NCI-H748 (cell line): ENCODE measurements around the gene RAX2.
"Not testable (repeated sequence)": the region's sequence is repeated elsewhere in the genome, so short reads cannot be mapped to it uniquely, and the experiment has no call there.

Experiments
- DNase-seq: peaks from one replicate; lab custom pipeline; 2025; ENCODE audit not compliant: unreplicated experiment; lab: John Stamatoyannopoulos, UW

The RAX2 gene

DNA sequence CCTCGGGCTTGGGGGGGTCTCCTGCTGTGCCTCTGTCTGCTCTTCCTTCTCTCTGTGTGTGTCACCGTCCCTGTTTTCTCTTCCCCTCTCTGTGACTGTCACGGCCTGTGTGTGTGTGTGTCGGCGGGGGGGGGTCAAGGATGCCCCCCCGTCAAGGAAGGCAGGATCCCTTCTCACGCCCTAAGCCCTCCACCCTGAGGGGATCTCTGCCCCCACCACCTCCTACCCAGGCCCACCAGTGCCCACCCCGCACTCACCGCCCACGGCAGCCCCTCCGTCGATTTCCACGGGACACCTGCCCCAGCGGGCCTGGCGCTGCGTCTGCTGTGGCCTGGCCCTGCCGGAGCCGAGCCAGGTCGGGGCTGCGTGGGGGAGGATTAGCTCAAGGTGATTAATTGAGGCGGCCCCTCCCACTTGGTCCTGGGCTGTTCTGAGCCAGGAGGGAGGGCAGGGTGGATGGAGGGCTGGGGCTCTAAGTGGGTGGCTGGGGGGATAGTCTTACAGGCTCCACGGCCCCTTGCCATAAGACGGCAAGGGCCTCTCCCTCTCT is at the start of gene RAX2:
TSS of gene RAX2 (minus strand) at position 323 of the 550 bp plus-strand sequence. CDS start 486 bp downstream, outside the sequence.
- DNase-seq = no peak

GRCh38 chr19:3821156-3821555 is 49.1 kb upstream of the RAX2 start:
- DNase-seq = peak; percentile 19

DNA sequence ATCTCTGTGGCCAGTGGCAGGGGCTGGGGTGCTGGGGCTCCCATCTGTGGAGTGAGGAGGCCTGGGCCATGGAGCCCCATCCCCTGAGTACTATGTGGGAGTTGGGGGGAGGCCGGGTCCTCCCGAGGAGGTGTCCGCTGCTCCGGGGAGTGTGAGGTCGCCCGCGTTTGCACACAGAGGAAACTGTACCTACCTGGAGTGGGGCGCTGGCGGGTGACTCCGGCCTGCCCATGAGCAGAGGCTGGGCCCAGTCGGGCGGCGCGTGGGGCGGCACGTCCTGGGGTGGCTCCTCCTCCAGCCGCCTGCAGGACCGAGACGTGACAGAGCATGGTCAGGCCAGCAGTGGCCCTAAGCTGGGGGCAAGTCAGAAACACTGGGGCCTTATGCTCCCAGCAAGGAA is 48.0 kb upstream of the RAX2 start:
- no peak for DNase-seq

GRCh38 chr19:3818918-3819317 is 46.9 kb upstream of the RAX2 start:
- DNase-seq = no peak

GRCh38 chr19:3818466-3818865 is 46.4 kb upstream of the RAX2 start:
- no peak for DNase-seq

GRCh38 chr19:3817761-3818160 is 45.7 kb upstream of the RAX2 start:
- no peak for DNase-seq

DNA sequence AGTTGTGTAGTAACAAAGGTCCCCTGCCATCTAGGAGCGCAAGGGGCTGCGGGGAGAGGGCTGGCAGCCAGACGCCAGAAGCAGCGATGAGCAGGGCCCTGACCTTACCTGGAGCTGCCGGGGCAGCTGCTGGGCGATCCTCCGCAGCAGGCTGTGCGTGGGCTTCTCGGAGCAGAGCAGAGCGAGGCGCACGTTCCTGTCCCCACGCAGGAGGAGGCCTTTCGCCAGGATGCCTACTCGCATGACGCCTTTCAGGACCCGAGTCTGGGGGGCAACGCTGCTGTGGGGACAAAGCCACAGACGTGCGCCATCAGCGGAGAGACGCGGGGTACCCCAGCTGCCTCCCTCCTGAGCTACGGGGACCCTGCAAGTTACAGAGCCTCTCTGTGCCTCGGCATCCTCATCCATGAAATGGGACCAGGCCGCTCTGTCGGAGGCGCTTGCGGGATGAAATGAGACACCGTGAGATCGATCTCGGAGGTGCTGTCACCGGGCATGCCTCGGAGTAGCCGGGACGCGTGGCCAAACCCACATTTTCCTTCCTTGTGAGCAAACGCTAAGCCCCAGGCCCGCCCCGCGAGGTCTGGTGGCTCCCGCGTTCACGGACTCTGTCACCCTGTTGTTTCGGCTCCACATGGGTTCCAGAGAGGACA is 44.7 kb upstream of the RAX2 start:
- no peak for DNase-seq

DNA sequence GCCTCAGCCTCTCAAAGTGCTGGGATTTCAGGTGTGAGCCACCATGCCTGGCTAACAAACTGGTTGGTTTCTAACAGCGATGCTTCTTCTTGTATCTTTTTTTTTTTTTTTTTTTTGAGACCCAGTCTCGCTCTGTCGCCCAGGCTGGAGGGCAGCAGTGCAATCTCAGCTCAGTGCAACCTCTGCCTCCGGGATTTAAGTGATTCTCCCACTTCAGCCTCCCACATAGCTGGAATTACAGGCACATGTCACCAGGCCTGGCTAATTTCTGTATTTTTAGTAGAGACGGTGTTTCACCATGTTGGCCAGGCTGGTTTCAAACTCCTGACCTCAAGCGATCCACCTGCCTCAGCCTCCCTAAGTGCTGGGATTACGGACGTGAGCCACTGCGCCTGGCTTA is 44.1 kb upstream of the RAX2 start:
- not testable (repeated sequence) for DNase-seq

DNA sequence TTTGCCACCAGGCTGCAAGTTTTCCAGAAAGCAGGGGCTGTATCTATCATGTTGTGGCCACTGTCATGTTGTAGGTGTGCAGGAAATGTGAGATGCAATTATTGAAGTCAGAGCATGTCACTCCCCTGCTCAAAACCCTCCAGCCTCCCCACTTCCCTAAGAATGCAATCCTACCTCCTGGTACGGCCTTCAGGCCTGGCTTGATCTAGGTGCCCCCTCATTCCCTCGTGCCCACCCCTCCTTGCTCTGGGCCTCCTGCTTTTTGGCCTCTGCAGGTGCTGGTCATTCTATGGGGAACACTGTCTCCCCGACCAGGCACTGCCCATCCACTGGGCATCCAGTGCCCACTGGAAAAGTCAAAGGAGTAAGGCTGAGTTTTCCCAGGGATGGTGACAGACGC is 42.6 kb upstream of the RAX2 start:
- no peak for DNase-seq

DNA sequence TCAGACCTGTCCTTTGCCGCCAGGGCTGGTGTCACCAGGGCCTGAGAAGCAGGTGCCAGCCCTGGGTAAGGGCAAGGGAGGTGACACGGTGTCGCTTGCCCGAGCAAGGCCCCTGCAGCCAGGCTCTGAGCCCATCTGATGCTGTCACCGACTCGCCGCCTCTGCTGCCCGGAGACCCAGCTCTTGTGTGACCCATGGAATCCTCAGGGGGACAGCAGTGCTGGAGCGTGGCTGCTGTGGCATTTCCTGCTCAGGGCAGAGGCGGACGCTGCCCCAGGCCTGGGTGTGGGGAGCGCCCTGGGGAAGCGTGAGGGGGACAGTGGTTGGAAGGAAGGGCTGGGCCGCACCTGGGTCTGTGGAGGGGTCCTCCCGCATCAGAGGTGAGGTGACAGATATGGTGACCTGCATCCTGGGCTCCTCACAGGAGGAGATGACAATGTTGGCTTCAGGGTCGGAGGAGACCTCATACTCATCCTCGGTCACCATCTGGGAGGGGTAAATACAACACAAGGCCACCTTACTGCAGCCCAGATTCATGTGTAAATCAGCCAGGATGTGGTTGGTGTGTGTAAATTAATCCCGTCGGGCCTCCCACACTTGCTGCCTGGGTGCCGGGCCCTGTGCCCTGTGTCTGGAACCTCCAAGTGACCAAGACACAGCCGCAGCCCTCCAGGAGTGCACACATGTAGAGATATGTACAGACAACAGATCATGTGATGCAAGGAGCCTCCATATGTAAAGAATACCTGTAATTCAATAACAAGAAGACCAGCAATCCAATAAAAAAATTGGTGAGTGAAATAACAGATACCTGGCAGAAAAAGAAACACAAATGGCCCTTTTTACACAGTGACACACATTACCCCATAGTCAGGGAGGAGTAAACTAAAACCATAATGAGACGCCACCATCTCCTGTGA is 41.7 kb upstream of the RAX2 start:
- DNase-seq = no peak

- DNase-seq = no peak
These were observed 38.8 kb upstream of the RAX2 start for GRCh38 chr19:3810708-3811355.

DNA sequence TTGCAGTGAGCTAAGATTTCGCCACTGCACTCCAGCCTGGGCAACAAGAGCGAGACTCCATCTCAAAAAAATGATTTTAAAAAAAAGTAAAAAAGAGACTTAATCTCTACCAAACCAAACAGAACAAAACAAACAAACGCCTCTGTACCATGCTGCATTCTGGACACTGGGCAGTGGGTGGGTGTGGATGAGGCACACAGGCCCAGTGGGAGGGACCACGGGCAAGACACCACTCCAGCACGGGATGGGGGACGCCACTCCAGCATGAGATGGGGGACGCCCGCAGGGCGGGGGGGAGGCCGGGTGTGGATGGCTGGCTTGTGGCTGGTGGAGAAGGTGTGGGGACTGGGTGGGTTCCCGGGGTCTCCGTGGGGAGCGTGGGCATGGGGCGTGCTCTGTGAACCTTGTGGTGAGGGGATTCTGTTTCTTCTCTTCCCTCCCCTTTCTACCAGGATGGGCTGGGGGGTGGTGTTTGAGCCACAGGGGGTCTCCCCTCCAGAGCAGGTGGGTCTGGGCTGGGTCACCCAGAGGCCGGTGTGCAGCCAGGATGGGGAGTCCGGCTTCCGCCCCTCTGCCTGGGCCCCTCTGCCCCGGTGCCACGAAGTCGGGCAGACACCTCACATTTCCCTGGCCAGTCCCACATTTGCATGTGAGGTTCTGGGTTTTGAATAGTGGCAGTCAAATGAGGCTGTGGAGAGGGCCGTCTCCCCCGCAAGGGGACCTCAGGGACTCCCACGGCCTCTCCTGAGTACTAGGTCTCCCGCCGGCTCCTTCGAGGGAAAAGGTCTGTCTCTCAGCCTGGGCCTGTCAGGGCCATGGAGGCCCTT is 38.1 kb upstream of the RAX2 start:
- DNase-seq = no peak

DNA sequence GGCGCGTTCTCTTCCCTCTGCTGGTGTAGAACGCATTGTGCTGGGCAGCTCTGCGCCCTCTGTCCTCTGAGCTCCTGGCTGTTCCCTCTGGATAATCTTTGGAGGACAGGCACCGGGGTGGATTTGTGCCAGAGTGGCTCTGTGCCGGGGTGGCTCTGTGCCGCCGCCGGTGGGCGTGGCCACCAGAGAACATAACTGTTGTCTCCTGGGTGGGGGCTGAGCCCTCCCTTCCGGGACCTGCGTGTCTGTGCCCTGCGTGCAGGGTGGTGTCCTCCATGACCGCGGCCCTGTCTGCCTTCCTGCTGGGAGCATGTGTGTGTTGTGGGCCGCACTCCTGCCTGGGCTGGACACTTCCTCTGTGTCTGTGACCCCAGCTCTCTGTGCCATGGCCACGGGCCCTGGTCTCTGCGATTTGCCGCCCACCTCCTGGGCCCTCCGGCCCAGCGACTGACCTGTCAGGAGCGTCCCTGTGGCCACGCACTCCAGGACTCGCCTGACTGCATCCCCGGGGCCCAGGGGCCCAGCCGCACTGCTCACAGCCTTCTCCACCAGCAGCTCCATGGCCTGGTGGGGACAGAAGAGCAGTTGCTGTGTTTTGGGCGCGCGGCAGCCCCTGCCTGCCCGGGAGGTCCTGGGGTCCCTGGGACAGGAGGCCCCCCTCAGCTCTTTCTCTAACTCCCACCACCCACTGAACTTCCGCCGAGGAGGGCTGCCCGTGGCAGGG is 36.6 kb upstream of the RAX2 start:
- DNase-seq = no peak

DNA sequence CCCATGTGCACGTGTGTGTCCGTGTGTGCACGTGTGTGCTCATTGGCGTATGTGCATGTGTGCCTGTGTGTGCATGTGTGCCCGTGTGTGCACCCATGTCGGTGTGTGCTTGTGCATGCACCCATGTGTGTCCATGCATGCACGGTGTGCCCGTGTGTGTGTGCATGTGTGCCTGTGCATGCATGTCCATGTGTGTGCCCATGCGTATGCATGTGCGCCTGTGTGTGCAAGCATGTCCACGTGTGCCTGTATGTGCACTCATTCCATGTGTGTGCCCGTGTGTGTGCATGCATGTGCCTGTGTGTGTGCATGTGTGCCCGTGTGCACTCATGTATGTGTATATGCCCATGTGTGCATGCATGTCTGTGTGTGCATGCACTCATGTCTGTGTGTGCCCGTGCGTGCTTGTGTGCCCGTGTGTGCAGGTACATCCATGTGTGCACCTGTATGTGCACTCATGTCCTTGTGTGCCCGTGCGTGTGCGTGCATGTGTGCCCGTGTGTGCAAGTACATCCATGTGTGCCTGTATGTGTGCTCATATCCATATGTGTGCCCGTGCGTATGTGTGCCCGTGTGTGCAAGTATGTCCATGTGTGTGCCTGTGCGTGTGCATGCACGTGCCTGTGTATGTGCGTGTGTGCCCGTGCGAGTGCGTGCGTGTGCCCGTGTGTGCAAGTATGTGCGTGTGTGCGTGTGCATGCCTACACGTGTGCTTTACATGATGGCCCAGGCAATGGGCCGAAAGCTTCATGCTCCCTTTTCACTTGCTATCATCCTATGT is 35.7 kb upstream of the RAX2 start:
- no peak for DNase-seq

DNA sequence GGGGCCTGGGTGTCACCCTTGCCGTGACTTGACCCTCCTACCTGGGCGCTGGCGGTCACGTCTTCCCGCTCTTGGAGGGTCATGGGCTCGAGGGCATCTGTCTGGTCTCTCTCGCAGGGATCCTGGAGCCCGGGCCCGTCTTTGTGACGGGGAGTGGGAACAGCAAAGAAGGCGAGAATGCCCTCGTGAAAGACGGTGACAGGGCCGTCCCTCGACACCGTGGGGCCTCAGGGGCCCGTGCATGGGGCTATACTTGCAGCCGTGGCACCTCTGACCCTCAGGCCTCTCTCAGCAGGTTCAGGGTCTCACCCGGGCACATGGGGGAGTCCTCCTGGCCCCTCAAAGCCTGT is 35.1 kb upstream of the RAX2 start:
- DNase-seq = no peak

DNA sequence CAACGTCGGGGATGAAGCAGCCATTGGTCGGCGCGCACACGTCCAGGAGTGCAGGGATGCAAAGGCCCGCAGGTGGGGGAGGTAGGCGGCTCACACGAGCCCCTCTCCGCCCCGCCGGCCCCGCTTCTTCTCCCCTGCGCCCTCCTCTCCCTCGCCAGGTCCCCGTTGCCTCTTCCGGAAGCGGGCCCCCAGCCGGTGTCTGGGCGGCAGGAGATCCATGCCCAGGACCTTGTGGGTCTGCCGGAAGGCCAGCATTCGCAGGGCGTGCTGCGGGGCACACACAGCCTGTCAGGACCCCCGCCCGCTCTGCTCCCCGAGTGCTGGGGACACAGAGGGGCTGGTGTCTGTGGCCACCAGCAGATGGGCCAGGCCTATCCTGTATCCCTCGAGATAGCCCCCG is 33.8 kb upstream of the RAX2 start:
- no peak for DNase-seq

- no peak for DNase-seq
These were observed 32.4 kb upstream of the RAX2 start for GRCh38 chr19:3804429-3804828.

DNA sequence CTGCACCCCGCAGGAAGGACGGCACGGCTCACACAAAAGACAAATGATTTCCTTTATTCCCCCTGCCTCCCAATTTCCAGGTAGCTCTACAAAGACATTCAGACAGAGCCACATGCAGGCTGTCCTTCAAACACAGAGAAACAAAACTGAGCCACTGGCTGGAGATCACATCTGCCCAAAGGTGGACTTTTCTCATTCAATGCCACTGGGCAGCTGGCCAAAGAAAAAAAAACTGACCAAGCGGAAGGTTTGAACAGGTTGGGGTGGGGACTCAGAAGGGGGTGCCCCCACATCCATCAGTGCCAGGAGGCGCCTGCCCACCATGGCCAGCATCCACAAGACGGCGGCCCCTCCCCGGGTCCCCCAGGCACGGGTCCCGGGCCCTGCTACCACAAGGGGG is 32.0 kb upstream of the RAX2 start:
- DNase-seq = no peak

- DNase-seq = no peak
These were observed 31.3 kb upstream of the RAX2 start for GRCh38 chr19:3803114-3803888.
